Coronary artery (tissue), 2 donors: ENCODE data around the gene RERE.
A peak's percentile ranks its signal among the peaks of the same experiment; 100 is the strongest.

ENCODE experiments used
- DNase-seq: peaks from one replicate; pipeline ENCODE4 v3.0.0-alpha.2; 2017; ENCODE audit warnings: low spot score
- H3K27ac ChIP-seq, 2 donors: fragments of 200-600 bp; sonication (generic); one replicate each; pipeline ENCODE4 v1.5.1; 2016 to 2019
- H3K4me3 ChIP-seq: fragments of 200-600 bp; sonication (generic); 2 replicates; pipeline ENCODE4 v1.5.1; 2016; ENCODE audit warnings: mild to moderate bottlenecking, moderate library complexity
- TF ChIP-seq, protein P1 (sequence below): fragments of 200-600 bp; sonication (generic); IDR thresholded peaks from one replicate; pipeline ENCODE4 v1.5.1; 2019; ENCODE audit warnings: antibody characterized with exemption

Gene RERE

GRCh38 chr1:8527941-8528340 lies 289.5 kb downstream of the RERE start:
- TF ChIP-seq, protein P1, sequence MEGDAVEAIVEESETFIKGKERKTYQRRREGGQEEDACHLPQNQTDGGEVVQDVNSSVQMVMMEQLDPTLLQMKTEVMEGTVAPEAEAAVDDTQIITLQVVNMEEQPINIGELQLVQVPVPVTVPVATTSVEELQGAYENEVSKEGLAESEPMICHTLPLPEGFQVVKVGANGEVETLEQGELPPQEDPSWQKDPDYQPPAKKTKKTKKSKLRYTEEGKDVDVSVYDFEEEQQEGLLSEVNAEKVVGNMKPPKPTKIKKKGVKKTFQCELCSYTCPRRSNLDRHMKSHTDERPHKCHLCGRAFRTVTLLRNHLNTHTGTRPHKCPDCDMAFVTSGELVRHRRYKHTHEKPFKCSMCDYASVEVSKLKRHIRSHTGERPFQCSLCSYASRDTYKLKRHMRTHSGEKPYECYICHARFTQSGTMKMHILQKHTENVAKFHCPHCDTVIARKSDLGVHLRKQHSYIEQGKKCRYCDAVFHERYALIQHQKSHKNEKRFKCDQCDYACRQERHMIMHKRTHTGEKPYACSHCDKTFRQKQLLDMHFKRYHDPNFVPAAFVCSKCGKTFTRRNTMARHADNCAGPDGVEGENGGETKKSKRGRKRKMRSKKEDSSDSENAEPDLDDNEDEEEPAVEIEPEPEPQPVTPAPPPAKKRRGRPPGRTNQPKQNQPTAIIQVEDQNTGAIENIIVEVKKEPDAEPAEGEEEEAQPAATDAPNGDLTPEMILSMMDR = no peak
- DNase-seq = no peak
- Histone ChIP-seq H3K27ac (peak overlapping the region in 1 of 2 donors; percentile 10), H3K4me3 (no peak overlapping the region)

GRCh38 chr1:8525558-8526275 lies 291.7 kb downstream of the RERE start:
- TF ChIP-seq, protein P1 = no peak
- peak; percentile 89 for DNase-seq
- Histone ChIP-seq H3K27ac (peak overlapping the region; percentile 80 to 95), H3K4me3 (peak overlapping the region; percentile 81)

- peak; percentile 72 for DNase-seq
These were observed 292.3 kb downstream of the RERE start for GRCh38 chr1:8525216-8525557.

GRCh38 chr1:8524627-8525157 lies 292.7 kb downstream of the RERE start:
- TF ChIP-seq, protein P1 = no peak
- Histone ChIP-seq H3K27ac (peak overlapping the region; percentile 80 to 95), H3K4me3 (peak overlapping the region; percentile 81)
- no peak for DNase-seq

More at GRCh38 chr1:8525216-8525557, 292.3 kb downstream of the RERE start:
- TF ChIP-seq, protein P1 = no peak
- Histone ChIP-seq H3K4me3 (peak overlapping the region; percentile 81), H3K27ac (peak overlapping the region; percentile 80 to 95)

- Histone ChIP-seq H3K27ac (peak overlapping the region in 1 of 2 donors; percentile 66), H3K4me3 (peak overlapping the region; percentile 21)
- TF ChIP-seq, protein P1 = no peak
- DNase-seq = no peak
These were observed 293.7 kb downstream of the RERE start for GRCh38 chr1:8523666-8524206.

DNA sequence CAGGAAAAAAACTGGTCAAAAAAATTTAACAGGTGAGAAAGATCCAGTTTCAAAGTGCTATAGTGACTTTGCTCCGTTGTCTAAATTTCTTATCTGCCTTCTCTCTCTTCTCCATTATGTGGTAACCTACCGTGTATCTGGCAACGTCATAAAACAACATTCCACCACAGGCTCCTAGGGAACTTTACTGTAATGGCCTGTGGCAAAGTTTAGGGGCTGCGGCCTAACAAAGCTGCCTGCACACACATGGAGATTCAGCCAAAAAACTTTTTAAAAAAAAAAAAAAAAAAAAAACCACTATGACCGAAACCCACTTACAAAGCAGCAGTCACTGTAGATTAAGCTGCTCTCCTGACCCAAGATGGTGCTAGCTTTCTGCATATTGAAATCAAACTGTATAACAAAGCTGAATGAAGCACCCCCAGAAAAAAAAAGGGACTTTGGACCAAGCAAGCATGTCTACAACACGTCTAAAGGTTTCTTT lies 296.9 kb downstream of the RERE start:
- TF ChIP-seq, protein P1 = no peak
- H3K27ac ChIP-seq = no peak overlapping the region
- no peak overlapping the region for H3K4me3 ChIP-seq
- DNase-seq = no peak
